Measurements from ENCODE around the gene ZNF302.

Gene ZNF302

DNA sequence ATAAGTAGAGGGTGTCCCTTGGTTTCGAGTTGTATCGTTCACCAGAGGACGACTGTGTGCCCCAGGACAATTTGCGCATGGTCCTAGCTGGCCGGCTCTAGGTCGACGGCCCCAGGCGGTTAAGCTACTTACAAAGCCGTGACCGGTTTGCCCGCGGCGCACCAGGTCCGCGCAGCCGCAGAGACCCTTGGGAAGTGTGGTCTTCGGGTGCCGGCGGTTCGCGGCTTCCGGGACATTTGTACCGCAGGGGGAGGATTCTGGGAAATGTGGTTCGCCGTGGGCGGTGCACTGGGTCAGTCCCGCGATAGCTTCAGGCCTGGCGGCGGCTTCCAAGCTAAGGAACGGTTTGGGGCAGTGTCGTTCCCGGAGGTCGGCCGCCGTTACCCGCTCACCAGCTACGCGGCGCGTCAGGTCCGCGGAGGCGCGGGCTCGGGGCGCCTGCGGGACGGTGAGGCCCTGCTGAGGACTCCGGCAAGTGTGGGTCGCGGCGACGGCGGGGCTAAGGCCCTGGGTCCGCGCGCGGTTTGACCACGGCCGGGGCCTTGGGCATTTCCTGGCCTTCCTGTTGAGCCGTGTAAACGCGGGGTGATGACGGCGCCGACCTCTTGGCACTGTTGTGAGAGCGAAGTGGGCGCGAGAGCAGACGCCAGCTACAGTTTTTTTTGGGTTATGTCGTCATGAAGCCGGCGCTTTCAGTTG, at the start of gene ZNF302:
Gene ZNF302 (plus strand): TSS at position 293 of the 699 bp plus-strand sequence. CDS start 1,127 bp downstream, outside the sequence.
- TF ChIP-seq, protein P1, sequence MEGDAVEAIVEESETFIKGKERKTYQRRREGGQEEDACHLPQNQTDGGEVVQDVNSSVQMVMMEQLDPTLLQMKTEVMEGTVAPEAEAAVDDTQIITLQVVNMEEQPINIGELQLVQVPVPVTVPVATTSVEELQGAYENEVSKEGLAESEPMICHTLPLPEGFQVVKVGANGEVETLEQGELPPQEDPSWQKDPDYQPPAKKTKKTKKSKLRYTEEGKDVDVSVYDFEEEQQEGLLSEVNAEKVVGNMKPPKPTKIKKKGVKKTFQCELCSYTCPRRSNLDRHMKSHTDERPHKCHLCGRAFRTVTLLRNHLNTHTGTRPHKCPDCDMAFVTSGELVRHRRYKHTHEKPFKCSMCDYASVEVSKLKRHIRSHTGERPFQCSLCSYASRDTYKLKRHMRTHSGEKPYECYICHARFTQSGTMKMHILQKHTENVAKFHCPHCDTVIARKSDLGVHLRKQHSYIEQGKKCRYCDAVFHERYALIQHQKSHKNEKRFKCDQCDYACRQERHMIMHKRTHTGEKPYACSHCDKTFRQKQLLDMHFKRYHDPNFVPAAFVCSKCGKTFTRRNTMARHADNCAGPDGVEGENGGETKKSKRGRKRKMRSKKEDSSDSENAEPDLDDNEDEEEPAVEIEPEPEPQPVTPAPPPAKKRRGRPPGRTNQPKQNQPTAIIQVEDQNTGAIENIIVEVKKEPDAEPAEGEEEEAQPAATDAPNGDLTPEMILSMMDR (IDR thresholded peaks at IDR 0.05; ENCODE audit: low read length, missing control alignments) = no peak
- peak; percentile 98 for DNase-seq (ENCODE audit: low read depth)
- peak within 1 kb of the TSS; percentile 75 for H3K4me3 ChIP-seq (replicated peaks; ENCODE audit: low read depth, low read length)

DNA sequence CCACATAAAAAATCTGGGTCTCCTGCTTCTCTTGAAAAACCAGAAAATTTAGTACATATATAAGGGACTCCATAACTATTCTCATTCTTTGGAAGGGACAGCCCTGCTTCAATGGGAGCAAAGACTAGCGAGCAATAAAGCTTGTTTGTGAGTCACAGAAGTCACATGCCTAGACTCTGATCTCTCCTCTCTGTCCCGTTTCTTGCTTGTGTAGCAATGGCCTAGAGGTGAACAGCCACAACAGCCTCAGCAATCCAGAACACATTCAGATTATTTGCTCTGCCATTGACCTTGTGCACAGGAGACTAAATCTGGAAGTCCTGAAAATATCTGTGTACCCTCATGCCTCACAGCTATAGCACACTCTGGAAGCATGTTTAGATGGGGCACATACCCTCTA, 43.7 kb upstream of the ZNF302 start:
- no peak for DNase-seq (ENCODE audit: low read depth)
- no peak overlapping the region for H3K4me3 ChIP-seq (replicated peaks; ENCODE audit: low read depth, low read length)
- TF ChIP-seq, protein P1 (IDR thresholded peaks at IDR 0.05; ENCODE audit: low read length, missing control alignments) = no peak

DNA sequence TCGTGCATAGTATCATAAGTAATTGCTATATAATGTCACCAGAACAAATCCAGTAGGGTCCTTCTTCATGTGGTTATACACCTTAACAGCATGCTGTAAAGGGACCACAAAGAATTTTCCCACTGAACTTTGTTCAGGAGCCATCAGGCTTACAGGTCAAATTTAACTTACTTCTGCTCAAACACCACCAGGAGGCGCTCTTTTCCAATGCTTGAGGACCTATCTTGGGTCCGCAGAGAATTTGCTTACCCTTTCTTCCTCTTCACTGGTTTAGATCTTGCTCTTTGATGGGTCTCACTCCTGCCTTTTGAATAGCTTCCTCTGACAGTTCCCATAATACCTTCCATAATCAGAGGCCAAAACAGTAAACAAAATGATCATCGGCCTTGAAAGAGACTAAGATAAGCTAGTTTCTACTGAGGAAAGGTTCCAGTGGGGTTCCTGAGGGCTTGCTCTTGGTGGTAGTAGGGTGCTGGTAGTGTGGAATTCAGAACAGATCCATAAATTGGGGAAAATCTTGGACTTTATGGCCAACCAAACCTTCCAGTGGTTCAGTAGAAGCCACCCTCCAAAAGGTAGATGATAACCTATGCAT, 37.9 kb upstream of the ZNF302 start:
- peak; percentile 83 for DNase-seq (ENCODE audit: low read depth)
- no peak overlapping the region for H3K4me3 ChIP-seq (replicated peaks; ENCODE audit: low read depth, low read length)
- TF ChIP-seq, protein P1 (IDR thresholded peaks at IDR 0.05; ENCODE audit: low read length, missing control alignments) = peak; percentile 78

DNA sequence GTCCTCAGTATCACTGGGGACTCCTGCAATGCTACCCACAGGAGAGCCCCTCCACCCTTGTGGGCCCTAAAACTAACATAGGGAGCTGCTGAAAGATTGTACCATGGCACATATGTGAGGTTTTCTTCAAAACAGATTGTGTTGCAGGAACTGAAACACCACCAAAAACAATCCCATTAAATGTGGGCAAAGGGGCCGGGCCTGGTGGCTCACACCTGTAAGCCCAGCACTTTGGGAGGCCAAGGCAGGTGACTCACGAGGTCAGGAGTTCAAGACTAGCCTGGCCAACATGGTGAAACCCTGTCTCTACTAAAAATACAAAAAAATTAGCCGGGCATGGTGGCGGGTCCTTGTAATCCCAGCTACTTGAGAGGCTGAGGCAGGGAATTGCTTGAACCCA, 35.2 kb upstream of the ZNF302 start:
- no peak overlapping the region for H3K4me3 ChIP-seq (replicated peaks; ENCODE audit: low read depth, low read length)
- TF ChIP-seq, protein P1 (IDR thresholded peaks at IDR 0.05; ENCODE audit: low read length, missing control alignments) = no peak
- DNase-seq (ENCODE audit: low read depth) = no peak

DNA sequence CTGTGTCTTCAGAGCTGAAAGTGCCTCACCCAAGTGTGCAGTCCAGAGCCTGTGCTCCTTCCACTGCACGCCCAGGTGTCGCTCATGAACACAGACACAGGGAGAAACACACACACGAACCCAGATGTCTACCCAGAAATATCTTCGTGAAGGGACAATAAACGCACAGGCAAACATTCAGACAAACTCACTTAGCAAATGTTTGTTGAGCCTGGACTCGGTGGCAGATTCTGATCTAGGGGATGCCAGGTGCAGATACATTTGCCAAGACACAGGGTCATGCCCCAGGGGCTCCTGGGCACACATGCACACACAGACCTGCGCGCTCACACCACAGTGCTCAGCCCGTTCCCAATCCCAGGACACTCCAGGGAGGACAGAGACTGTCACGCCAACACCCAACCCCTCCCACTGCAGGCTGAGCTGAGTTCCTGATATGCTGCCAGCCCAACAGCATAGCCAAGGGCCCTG, 32.5 kb upstream of the ZNF302 start:
- no peak overlapping the region for H3K4me3 ChIP-seq (replicated peaks; ENCODE audit: low read depth, low read length)
- TF ChIP-seq, protein P1 (IDR thresholded peaks at IDR 0.05; ENCODE audit: low read length, missing control alignments) = no peak
- no peak for DNase-seq (ENCODE audit: low read depth)

DNA sequence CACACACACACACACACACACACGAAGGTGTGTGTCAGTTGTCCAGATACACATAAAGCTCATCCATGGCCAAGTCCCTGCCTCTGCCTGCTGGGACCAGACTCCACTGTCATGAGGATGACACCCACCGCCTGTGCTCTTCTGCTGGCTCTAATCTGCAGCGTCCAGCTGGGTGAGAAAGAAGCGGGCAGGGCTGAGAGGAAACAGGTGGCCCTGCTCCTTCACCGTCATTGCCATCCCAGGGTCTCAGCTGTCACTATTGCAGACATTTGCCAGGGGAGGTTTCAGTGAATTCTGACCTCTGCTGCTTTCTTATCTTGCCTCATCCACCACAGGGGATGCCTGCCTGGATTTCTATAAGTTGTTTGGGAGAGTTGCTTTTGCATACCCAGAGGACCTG, 31.9 kb upstream of the ZNF302 start:
- TF ChIP-seq, protein P1 (IDR thresholded peaks at IDR 0.05; ENCODE audit: low read length, missing control alignments) = no peak
- DNase-seq (ENCODE audit: low read depth) = no peak
- H3K4me3 ChIP-seq (replicated peaks; ENCODE audit: low read depth, low read length) = no peak overlapping the region

Data from fibroblast of pulmonary artery (primary cell).